Stomach (tissue), 9 donors: ENCODE results near the gene SNPH. TPM values are rescaled to one million over a fixed set of nuclear protein-coding genes. Genes with fewer than 3 reads are reported as not detected.
A peak's percentile ranks its signal among the peaks of the same experiment; 100 is the strongest.

Source experiments
- DNase-seq, 2 donors: peaks; one replicate each; pipeline versions ENCODE4 v3.0.0 to v3.0.0-alpha.2; 2013 to 2019
- H3K27ac ChIP-seq, 5 donors: fragments of 200-600 bp in 4 of 5; sonication (generic) in 4 of 5; one replicate each; pipeline ENCODE4 v1.5.1; 2013 to 2019; ENCODE audit warnings: mild to moderate bottlenecking in 1 of 5, moderate library complexity in 1 of 5
- H3K27me3 ChIP-seq, 3 donors: fragments of 200-600 bp; sonication (generic); one replicate each; pipeline ENCODE4 v1.5.1; 2017 to 2019; ENCODE audit warnings: mixed run types in 1 of 3
- H3K36me3 ChIP-seq, 4 donors: fragments of 200-600 bp; sonication (generic); 1 replicate in 3 of 4; 2 replicates in 1 of 4; pipeline ENCODE4 v1.5.1; 2016 to 2019
- H3K4me1 ChIP-seq, 4 donors: fragments of 200-600 bp; sonication (generic); one replicate each; pipeline ENCODE4 v1.5.1; 2016 to 2019
- H3K4me3 ChIP-seq, 4 donors: fragments of 200-600 bp; sonication (generic) in 3 of 4; one replicate each; pipeline ENCODE4 v1.5.1; 2016 to 2019; ENCODE audit warnings: mild to moderate bottlenecking in 1 of 4
- H3K9me3 ChIP-seq, 4 donors: fragments of 200-600 bp; sonication (generic); one replicate each; pipeline ENCODE4 v1.5.1; 2016 to 2019
- EP300 ChIP-seq: sonication (generic); formaldehyde crosslinking; IDR thresholded peaks from one replicate; pipeline ENCODE4 v1.6.1; 2017; ENCODE audit warnings: antibody characterized with exemption
- POLR2A ChIP-seq, 4 donors: fragments of 450-650 bp; IDR thresholded peaks; one replicate each; pipeline ENCODE4 v1.6.1; 2016; ENCODE audit warnings: antibody characterized with exemption in 4 of 4, control low read depth in 2 of 4, mild to moderate bottlenecking in 1 of 4, moderate library complexity in 1 of 4
- POLR2AphosphoS5 ChIP-seq, 3 donors: sonication (generic); formaldehyde crosslinking; IDR thresholded peaks; one replicate each; pipeline ENCODE4 v1.6.1; 2016; ENCODE audit warnings: antibody characterized with exemption in 3 of 3
- WGBS, 5 donors: extraction: QIAGEN DNeasy Blood & Tissue Kit in 3 of 5; methylation state at CpG; one replicate each; pipeline versions ENCODE4 v1.1.5 to v1.1.7; 2013 to 2018; 5-methylcytosine and 5-hydroxymethylcytosine counted together
- intact Hi-C: fragments of 100-400 bp; cut with DNase I; formaldehyde crosslinking; loops from one replicate; pipeline ENCODE4 v1.15.1; 2023; ENCODE audit warnings: low total_unique reads
- polyA plus RNA-seq, 3 donors: library from polyadenylated mRNA; stranded (reverse); fragments of 200-250 nt; gene quantifications; one replicate each; pipeline ENCODE4 v1.2.3, GENCODE V29; 2013
- total RNA-seq, 5 donors: library from RNA; depleted of rRNA; stranded (reverse); fragments of >200 nt; gene quantifications; one replicate each; pipeline versions ENCODE4 v1.1.0 to v1.2.3, GENCODE V29; 2014 to 2016
- TF ChIP-seq, protein P1 (sequence below), 7 experiments: fragments of 450-650 bp in 4 of 7; fragments of 200-600 bp in 3 of 7; sonication (generic) in 3 of 7; IDR thresholded peaks; one replicate each; pipeline ENCODE4 v1.5.1; 2016 to 2019; ENCODE audit warnings: antibody characterized with exemption in 7 of 7, control low read depth in 2 of 7, mild to moderate bottlenecking in 1 of 7
- donor health status: healthy with polysubstance abuse.
- donor health status: Bipolar disorder and iron deficiency.
- donor health status: healthy.

The SNPH gene
- total and polyA plus RNA-seq, 8 donors: 1.8 to 15.6 (median 3.9) TPM

GRCh38 chr20:1322511-1323245 is 56.6 kb downstream of the SNPH start:
- TF ChIP-seq, protein P1, sequence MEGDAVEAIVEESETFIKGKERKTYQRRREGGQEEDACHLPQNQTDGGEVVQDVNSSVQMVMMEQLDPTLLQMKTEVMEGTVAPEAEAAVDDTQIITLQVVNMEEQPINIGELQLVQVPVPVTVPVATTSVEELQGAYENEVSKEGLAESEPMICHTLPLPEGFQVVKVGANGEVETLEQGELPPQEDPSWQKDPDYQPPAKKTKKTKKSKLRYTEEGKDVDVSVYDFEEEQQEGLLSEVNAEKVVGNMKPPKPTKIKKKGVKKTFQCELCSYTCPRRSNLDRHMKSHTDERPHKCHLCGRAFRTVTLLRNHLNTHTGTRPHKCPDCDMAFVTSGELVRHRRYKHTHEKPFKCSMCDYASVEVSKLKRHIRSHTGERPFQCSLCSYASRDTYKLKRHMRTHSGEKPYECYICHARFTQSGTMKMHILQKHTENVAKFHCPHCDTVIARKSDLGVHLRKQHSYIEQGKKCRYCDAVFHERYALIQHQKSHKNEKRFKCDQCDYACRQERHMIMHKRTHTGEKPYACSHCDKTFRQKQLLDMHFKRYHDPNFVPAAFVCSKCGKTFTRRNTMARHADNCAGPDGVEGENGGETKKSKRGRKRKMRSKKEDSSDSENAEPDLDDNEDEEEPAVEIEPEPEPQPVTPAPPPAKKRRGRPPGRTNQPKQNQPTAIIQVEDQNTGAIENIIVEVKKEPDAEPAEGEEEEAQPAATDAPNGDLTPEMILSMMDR (IDR thresholded peaks at IDR 0.05): no peak
- TF ChIP-seq POLR2AphosphoS5 (IDR thresholded peaks at IDR 0.05) (peak; percentile 38 to 72 (median 70)), EP300 (no peak)
- peak overlapping the region; percentile 47 to 99 (median 98) for H3K27ac ChIP-seq
- H3K27me3 ChIP-seq: no peaks in the 10 kb centered on the region
- intact Hi-C loops: no loop called here
- peaks cover 0 to 16% (median 4%) of the 10 kb centered on the region in 4 donors for H3K36me3 ChIP-seq
- peaks cover 26 to 52% (median 34%) of the 10 kb centered on the region in 4 donors for H3K4me1 ChIP-seq
- WGBS, 5 donors: 63 to 78% (median 75%) methylated on average over 11 of the region's 11 CpGs
- DNase-seq: peak in 1 of 2 donors; percentile 69
- H3K9me3 ChIP-seq: no peaks in the 10 kb centered on the region
- no peak overlapping the region for H3K4me3 ChIP-seq

GRCh38 chr20:1323256-1323655 is 57.2 kb downstream of the SNPH start:
- DNase-seq: no peak
- no peaks in the 10 kb centered on the region for H3K27me3 ChIP-seq
- no peaks in the 10 kb centered on the region for H3K9me3 ChIP-seq
- H3K4me3 ChIP-seq: no peak overlapping the region
- H3K27ac ChIP-seq: peak overlapping the region; percentile 21 to 99 (median 98)
- no peak for TF ChIP-seq POLR2A (IDR thresholded peaks at IDR 0.05)
- TF ChIP-seq EP300: no peak
- TF ChIP-seq POLR2AphosphoS5 (IDR thresholded peaks at IDR 0.05): no peak
- TF ChIP-seq, protein P1 (IDR thresholded peaks at IDR 0.05): no peak
- intact Hi-C loops: no loop called here
- H3K4me1 ChIP-seq: peaks cover 32 to 58% (median 39%) of the 10 kb centered on the region in 4 donors
- peaks cover 0 to 12% (median 3%) of the 10 kb centered on the region in 4 donors for H3K36me3 ChIP-seq
- WGBS, 5 donors: 67 to 78% (median 76%) methylated on average over 6 of the region's 6 CpGs

GRCh38 chr20:1323830-1324597 is 57.9 kb downstream of the SNPH start:
- H3K4me1 ChIP-seq: peaks cover 39 to 66% (median 47%) of the 10 kb centered on the region in 4 donors
- H3K36me3 ChIP-seq: peaks cover 0 to 7% (median 0%) of the 10 kb centered on the region in 4 donors
- 75 to 84% (median 76%) methylated on average over 12 of the region's 12 CpGs for WGBS, 5 donors
- DNase-seq: no peak
- H3K4me3 ChIP-seq: peak overlapping the region in 2 of 4 donors; percentile 58 to 61
- TF ChIP-seq POLR2AphosphoS5 (IDR thresholded peaks at IDR 0.05): no peak
- TF ChIP-seq EP300: no peak
- TF ChIP-seq POLR2A (IDR thresholded peaks at IDR 0.05): no peak
- TF ChIP-seq, protein P1 (IDR thresholded peaks at IDR 0.05): no peak
- H3K27ac ChIP-seq: peak overlapping the region; percentile 9 to 99 (median 98)
- intact Hi-C loops: no loop called here
- H3K9me3 ChIP-seq: no peaks in the 10 kb centered on the region
- H3K27me3 ChIP-seq: no peaks in the 10 kb centered on the region

DNA sequence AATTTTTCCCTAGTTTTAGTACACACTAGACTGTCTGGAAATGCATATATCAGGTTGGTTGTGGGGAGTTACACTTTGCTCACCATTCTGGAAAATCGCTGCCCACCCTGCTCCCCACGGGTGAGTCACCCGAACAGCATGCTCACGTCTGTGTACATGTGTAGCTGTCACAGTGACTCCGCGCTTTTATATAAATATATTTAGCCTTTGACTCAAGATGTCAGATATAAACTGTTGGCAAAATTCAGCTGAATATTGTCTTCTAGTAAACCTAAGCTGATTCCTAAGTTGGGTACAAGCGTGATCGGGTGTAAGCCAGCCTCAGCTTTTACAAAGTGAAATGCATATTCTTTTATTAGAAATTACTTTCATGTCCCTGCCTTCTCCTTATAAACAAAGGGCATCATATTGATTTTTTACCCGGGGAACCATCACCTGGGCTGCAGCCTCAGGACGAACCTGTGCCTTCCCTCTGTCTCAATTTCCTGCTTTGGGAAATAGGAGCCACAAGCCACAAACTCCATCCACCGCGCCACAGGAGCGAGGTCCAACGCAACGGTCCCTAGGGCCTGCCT is 58.6 kb downstream of the SNPH start:
- peak in 1 of 2 donors; percentile 46 for DNase-seq
- intact Hi-C loops: no loop called here
- peak in 1 of 3 donors; percentile 10 for TF ChIP-seq POLR2AphosphoS5 (IDR thresholded peaks at IDR 0.05)
- no peak for TF ChIP-seq EP300
- TF ChIP-seq, protein P1 (IDR thresholded peaks at IDR 0.05): no peak
- no peak for TF ChIP-seq POLR2A (IDR thresholded peaks at IDR 0.05)
- peak overlapping the region; percentile 58 to 83 (median 70) for H3K4me3 ChIP-seq
- H3K27ac ChIP-seq: peak overlapping the region; percentile 74 to 99 (median 98)
- no peaks in the 10 kb centered on the region for H3K9me3 ChIP-seq
- 12 to 25% (median 18%) methylated on average over 15 of the region's 15 CpGs for WGBS, 5 donors
- H3K36me3 ChIP-seq: peaks cover 0 to 1% (median 0%) of the 10 kb centered on the region in 4 donors
- H3K27me3 ChIP-seq: no peaks in the 10 kb centered on the region
- H3K4me1 ChIP-seq: peaks cover 44 to 72% (median 51%) of the 10 kb centered on the region in 4 donors
